Measurements from ENCODE around the gene THYN1. TPM values are rescaled to one million over a fixed set of nuclear protein-coding genes. Genes with fewer than 3 reads are reported as not detected.

The THYN1 gene
- total RNA-seq, 1 donor from 2014 or later, result 69.6 TPM

- H3K27me3 Mint-ChIP-seq, result no peaks in the 10 kb centered on the region
- H3K36me3 Mint-ChIP-seq (ENCODE audit: insufficient read depth), result peaks cover 5% of the 10 kb centered on the region
- H3K4me3 Mint-ChIP-seq (ENCODE audit: low read depth), result no peak overlapping the region
- DNase-seq (ENCODE audit: low spot score, unreplicated experiment), result no peak
- H3K9me3 Mint-ChIP-seq (ENCODE audit: low read depth), result no peaks in the 10 kb centered on the region
- no peaks in the 10 kb centered on the region for H3K4me1 Mint-ChIP-seq (ENCODE audit: low read depth)
- TF ChIP-seq CTCF (IDR thresholded peaks at IDR 0.05; ENCODE audit: unreplicated experiment), result no peak
- H3K27ac Mint-ChIP-seq, result no peak overlapping the region
Observed at GRCh38 chr11:134233729-134234179, 19.4 kb downstream of the THYN1 start.

GRCh38 chr11:134231958-134232659 lies 21.0 kb downstream of the THYN1 start:
- no peaks in the 10 kb centered on the region for H3K4me1 Mint-ChIP-seq (ENCODE audit: low read depth)
- TF ChIP-seq CTCF (IDR thresholded peaks at IDR 0.05; ENCODE audit: unreplicated experiment), result no peak
- H3K27ac Mint-ChIP-seq, result no peak overlapping the region
- DNase-seq (ENCODE audit: low spot score, unreplicated experiment), result no peak
- no peaks in the 10 kb centered on the region for H3K27me3 Mint-ChIP-seq
- peaks cover 1% of the 10 kb centered on the region for H3K36me3 Mint-ChIP-seq (ENCODE audit: insufficient read depth)
- no peak overlapping the region for H3K4me3 Mint-ChIP-seq (ENCODE audit: low read depth)
- no peaks in the 10 kb centered on the region for H3K9me3 Mint-ChIP-seq (ENCODE audit: low read depth)

DNA sequence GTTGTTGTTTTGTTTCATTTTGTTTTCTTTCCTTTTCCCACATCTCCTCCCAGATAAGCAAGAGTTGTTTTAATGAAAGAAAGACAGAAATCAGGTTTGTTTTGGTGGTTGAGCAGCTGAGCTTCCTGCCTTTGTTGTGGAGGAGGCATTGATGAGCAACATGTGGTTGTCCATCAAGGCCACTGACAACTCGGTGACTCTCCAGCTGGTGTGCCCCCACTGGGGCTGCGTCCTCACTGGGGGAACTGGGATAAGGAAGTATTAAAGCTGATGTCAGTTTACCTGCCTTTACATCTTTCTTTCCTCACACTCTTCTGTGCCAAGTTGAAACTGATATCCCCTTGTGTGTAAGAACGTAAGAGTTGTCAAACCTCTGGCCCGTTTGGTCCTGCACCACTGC lies 22.8 kb downstream of the THYN1 start:
- Mint-ChIP-seq H3K9me3 (ENCODE audit: low read depth) (no peaks in the 10 kb centered on the region), H3K27me3 (no peaks in the 10 kb centered on the region), H3K4me3 (ENCODE audit: low read depth) (no peak overlapping the region), H3K4me1 (ENCODE audit: low read depth) (peaks cover 6% of the 10 kb centered on the region), H3K27ac (no peak overlapping the region), H3K36me3 (ENCODE audit: insufficient read depth) (no peaks in the 10 kb centered on the region)
- TF ChIP-seq CTCF (IDR thresholded peaks at IDR 0.05; ENCODE audit: unreplicated experiment), result no peak
- DNase-seq (ENCODE audit: low spot score, unreplicated experiment), result no peak

- no peaks in the 10 kb centered on the region for H3K27me3 Mint-ChIP-seq
- DNase-seq (ENCODE audit: low spot score, unreplicated experiment), result no peak
- no peak overlapping the region for H3K27ac Mint-ChIP-seq
- no peak for TF ChIP-seq CTCF (IDR thresholded peaks at IDR 0.05; ENCODE audit: unreplicated experiment)
- H3K4me3 Mint-ChIP-seq (ENCODE audit: low read depth), result no peak overlapping the region
- H3K36me3 Mint-ChIP-seq (ENCODE audit: insufficient read depth), result no peaks in the 10 kb centered on the region
- H3K9me3 Mint-ChIP-seq (ENCODE audit: low read depth), result no peaks in the 10 kb centered on the region
- H3K4me1 Mint-ChIP-seq (ENCODE audit: low read depth), result peaks cover 8% of the 10 kb centered on the region
Observed at GRCh38 chr11:134229126-134229790, 23.9 kb downstream of the THYN1 start.

- no peak for TF ChIP-seq CTCF (IDR thresholded peaks at IDR 0.05; ENCODE audit: unreplicated experiment)
- Mint-ChIP-seq H3K36me3 (ENCODE audit: insufficient read depth) (no peaks in the 10 kb centered on the region), H3K27ac (no peak overlapping the region), H3K4me1 (ENCODE audit: low read depth) (peaks cover 8% of the 10 kb centered on the region), H3K27me3 (no peaks in the 10 kb centered on the region), H3K9me3 (ENCODE audit: low read depth) (no peaks in the 10 kb centered on the region), H3K4me3 (ENCODE audit: low read depth) (no peak overlapping the region)
- no peak for DNase-seq (ENCODE audit: low spot score, unreplicated experiment)
Observed at GRCh38 chr11:134228625-134229024, 24.5 kb downstream of the THYN1 start.
